GM12892 (cell line): ENCODE results near the gene LIPK.

Experiments used
- POLR2A ChIP-seq: IDR thresholded peaks from 2 replicates; pipeline ENCODE4 v1.6.1; 2011; ENCODE audit warnings: low read depth, low read length, control low read depth
- POLR2AphosphoS5 ChIP-seq: IDR thresholded peaks from 2 replicates; pipeline ENCODE4 v1.6.1; 2011; ENCODE audit warnings: low read depth, low read length, control low read depth
- TAF1 ChIP-seq: IDR thresholded peaks from 2 replicates; pipeline ENCODE4 v1.6.1; 2011; ENCODE audit warnings: low read depth, mild to moderate bottlenecking, control low read depth, low read length, borderline replicate concordance

GRCh38 chr10:88728107-88728763 lies 22.2 kb downstream of the LIPK start:
- TF ChIP-seq POLR2A (no peak), POLR2AphosphoS5 (no peak), TAF1 (no peak)
